Trophoblast cell (in vitro differentiated cells and primary cell): Measurements from ENCODE around the gene STARD5.

Experiments
- DNase-seq, 2 donors: peaks; one replicate each; pipeline ENCODE4 v3.0.0-alpha.2; 2016
- H2AFZ ChIP-seq: 2 replicates; pipeline ENCODE4 v1.6.1; 2013; ENCODE audit warnings: low read length, moderate library complexity, mild to moderate bottlenecking; ENCODE audit not compliant: insufficient read depth, poor library complexity
- H2AK5ac ChIP-seq: 2 replicates; pipeline ENCODE4 v1.6.1; 2013; ENCODE audit warnings: mild to moderate bottlenecking, low read length
- H2BK120ac ChIP-seq: 2 replicates; pipeline ENCODE4 v1.6.1; 2013; ENCODE audit warnings: low read length, mild to moderate bottlenecking, moderate library complexity; ENCODE audit not compliant: insufficient read depth, poor library complexity
- H2BK12ac ChIP-seq: 2 replicates; pipeline ENCODE4 v1.6.1; 2013; ENCODE audit warnings: mild to moderate bottlenecking, low read length, moderate library complexity
- H2BK5ac ChIP-seq: 2 replicates; pipeline ENCODE4 v1.6.1; 2013; ENCODE audit warnings: low read length, low read depth, moderate library complexity, mild to moderate bottlenecking; ENCODE audit not compliant: poor library complexity
- H3K14ac ChIP-seq: 2 replicates; pipeline ENCODE4 v1.6.1; 2013; ENCODE audit warnings: mild to moderate bottlenecking, low read length
- H3K18ac ChIP-seq: 2 replicates; pipeline ENCODE4 v1.6.1; 2013; ENCODE audit warnings: mild to moderate bottlenecking, low read length
- H3K23ac ChIP-seq: 2 replicates; pipeline ENCODE4 v1.6.1; 2013; ENCODE audit warnings: low read length
- H3K27ac ChIP-seq: 2 replicates; pipeline ENCODE4 v1.5.1; 2013; ENCODE audit warnings: low read depth, mild to moderate bottlenecking, inconsistent platforms, low read length, moderate library complexity
- H3K27me3 ChIP-seq: 2 replicates; pipeline ENCODE4 v1.6.1; 2013; ENCODE audit warnings: inconsistent platforms, mild to moderate bottlenecking, low read length, moderate library complexity; ENCODE audit not compliant: insufficient read depth
- H3K36me3 ChIP-seq, 2 experiments: 1 replicate in 1 of 2; 2 replicates in 1 of 2; pipeline ENCODE4 v1.6.1; 2013; ENCODE audit warnings: low read length in 2 of 2, mild to moderate bottlenecking in 2 of 2, moderate library complexity in 1 of 2; ENCODE audit not compliant: insufficient read depth in 2 of 2, control insufficient read depth in 1 of 2
- H3K4ac ChIP-seq: 2 replicates; pipeline ENCODE4 v1.6.1; 2013; ENCODE audit warnings: low read depth, mild to moderate bottlenecking, low read length, moderate library complexity
- H3K4me1 ChIP-seq, 2 experiments: 1 replicate in 1 of 2; 2 replicates in 1 of 2; pipeline ENCODE4 v1.6.1; 2013; ENCODE audit warnings: low read length in 2 of 2, mild to moderate bottlenecking in 2 of 2, moderate library complexity in 1 of 2; ENCODE audit not compliant: insufficient read depth in 2 of 2, control insufficient read depth in 1 of 2
- H3K4me2 ChIP-seq: 2 replicates; pipeline ENCODE4 v1.6.1; 2013; ENCODE audit warnings: inconsistent platforms, mild to moderate bottlenecking, low read length, moderate library complexity
- H3K4me3 ChIP-seq: 2 replicates; pipeline ENCODE4 v1.5.1; 2013; ENCODE audit warnings: mild to moderate bottlenecking, low read depth, low read length, inconsistent platforms
- H3K79me1 ChIP-seq: one replicate; pipeline ENCODE4 v1.6.1; 2013; ENCODE audit warnings: low read length
- H3K79me2 ChIP-seq: 2 replicates; pipeline ENCODE4 v1.6.1; 2013; ENCODE audit warnings: low read length, mild to moderate bottlenecking; ENCODE audit not compliant: control insufficient read depth, insufficient read depth, poor library complexity
- H3K9ac ChIP-seq: 2 replicates; pipeline ENCODE4 v1.6.1; 2013; ENCODE audit warnings: mild to moderate bottlenecking, low read length
- H3K9me3 ChIP-seq: 2 replicates; pipeline ENCODE4 v1.6.1; 2013; ENCODE audit warnings: low read depth, mild to moderate bottlenecking, control low read depth, inconsistent platforms, low read length; ENCODE audit not compliant: insufficient read depth
- H4K12ac ChIP-seq: 2 replicates; pipeline ENCODE4 v1.6.1; 2013; ENCODE audit warnings: low read depth, mild to moderate bottlenecking, low read length, moderate library complexity
- H4K8ac ChIP-seq: 2 replicates; pipeline ENCODE4 v1.6.1; 2013; ENCODE audit warnings: low read depth, mild to moderate bottlenecking, low read length, moderate library complexity
- H4K91ac ChIP-seq: one replicate; pipeline ENCODE4 v1.6.1; 2013; ENCODE audit warnings: low read depth, mild to moderate bottlenecking, low read length, moderate library complexity
- WGBS: extraction: QIAGEN DNeasy Blood & Tissue Kit; methylation state at CpG from one replicate; pipeline ENCODE4 v1.1.7; 2013; ENCODE audit warnings: missing lambda C conversion rate; ENCODE audit not compliant: insufficient read length, insufficient coverage; ENCODE audit errors: extremely low coverage; 5-methylcytosine and 5-hydroxymethylcytosine counted together

The STARD5 gene

DNA sequence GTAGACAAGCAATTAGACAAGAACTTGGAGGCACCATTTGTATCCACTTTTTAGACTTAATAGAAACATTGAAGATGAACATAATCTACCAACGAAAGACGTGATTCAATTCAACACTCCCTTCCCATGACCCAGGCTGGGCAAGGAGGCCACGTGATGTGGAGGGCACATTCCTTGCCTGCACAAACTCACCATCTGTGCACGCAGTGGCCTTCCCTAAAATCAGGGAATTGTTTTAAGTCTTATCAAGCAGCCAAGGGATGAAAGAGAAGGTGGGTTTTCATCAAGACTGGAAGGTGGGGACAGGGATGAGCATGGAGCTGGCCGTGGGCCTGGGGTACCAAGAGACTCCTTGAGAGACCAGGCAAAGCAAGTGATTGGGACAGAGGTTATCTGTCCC, 13.5 kb downstream of the STARD5 start:
- no peaks in the 10 kb centered on the region for H3K27me3 ChIP-seq
- no peak overlapping the region for H3K14ac ChIP-seq
- H3K23ac ChIP-seq, result no peak overlapping the region
- no peak overlapping the region for H3K18ac ChIP-seq
- H3K4me2 ChIP-seq, result no peak overlapping the region
- no peak overlapping the region for H4K8ac ChIP-seq
- H2BK12ac ChIP-seq, result no peak overlapping the region
- H3K4ac ChIP-seq, result no peak overlapping the region
- no peak overlapping the region for H4K91ac ChIP-seq
- no peak overlapping the region for H2AFZ ChIP-seq
- no peak overlapping the region for H3K9ac ChIP-seq
- H3K4me1 ChIP-seq, result peaks cover 2 to 6% of the 10 kb centered on the region in 2 experiments
- no peak overlapping the region for H4K12ac ChIP-seq
- WGBS, result no CpG with 5 or more reads among the region's 5 CpGs
- peaks cover 4 to 5% of the 10 kb centered on the region in 2 experiments for H3K36me3 ChIP-seq
- no peak overlapping the region for H2BK5ac ChIP-seq
- H3K79me2 ChIP-seq, result no peaks in the 10 kb centered on the region
- no peak overlapping the region for H3K27ac ChIP-seq
- H3K9me3 ChIP-seq, result no peaks in the 10 kb centered on the region
- no peak overlapping the region for H2AK5ac ChIP-seq
- H3K79me1 ChIP-seq, result no peaks in the 10 kb centered on the region
- no peak for DNase-seq
- no peak overlapping the region for H2BK120ac ChIP-seq
- no peak overlapping the region for H3K4me3 ChIP-seq

DNA sequence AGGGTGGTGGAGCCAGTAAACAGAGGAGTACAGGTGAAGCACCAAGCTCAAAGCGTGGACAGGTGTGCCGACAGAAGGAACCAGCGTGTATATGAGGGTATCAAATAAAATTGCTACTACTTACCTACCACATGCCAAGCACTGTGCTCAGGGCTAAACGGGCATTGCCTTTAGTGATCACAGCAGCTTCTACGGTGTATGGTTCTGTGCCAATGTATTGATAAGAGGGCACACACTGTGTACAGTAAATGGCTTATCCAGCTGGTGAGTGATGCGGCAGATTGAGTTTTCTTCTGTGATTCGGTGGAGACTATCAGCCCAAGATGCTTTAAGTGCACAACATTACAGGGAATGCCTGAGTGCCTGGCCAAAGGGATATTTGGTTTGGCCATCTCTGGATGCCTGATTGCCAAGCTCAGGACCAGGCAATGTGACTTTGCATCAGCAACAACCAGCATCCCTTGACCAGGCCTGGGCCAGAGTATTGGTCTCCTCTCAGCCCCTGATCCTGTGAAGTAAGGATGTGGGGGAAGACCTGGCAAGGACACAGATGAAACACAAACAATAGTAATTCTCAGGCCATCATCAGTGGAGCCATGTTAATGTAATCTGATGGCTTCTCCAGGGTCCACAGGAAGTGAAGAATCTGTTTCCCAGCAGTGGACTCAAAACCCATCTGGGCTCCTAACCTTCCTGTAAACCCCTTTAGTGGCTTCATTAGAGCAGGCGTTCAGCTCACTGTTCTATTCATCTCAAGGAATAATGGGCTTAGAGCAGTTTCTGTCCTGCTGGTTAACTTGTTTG, 14.1 kb downstream of the STARD5 start:
- Histone ChIP-seq H4K8ac (no peak overlapping the region), H2BK5ac (no peak overlapping the region), H3K4ac (no peak overlapping the region), H3K4me2 (no peak overlapping the region), H3K27me3 (no peaks in the 10 kb centered on the region), H2BK12ac (no peak overlapping the region), H3K23ac (no peak overlapping the region), H4K91ac (no peak overlapping the region), H3K18ac (no peak overlapping the region), H2AK5ac (no peak overlapping the region), H3K4me1 (peaks cover 2 to 6% of the 10 kb centered on the region in 2 experiments), H2BK120ac (no peak overlapping the region), H3K14ac (no peak overlapping the region), H3K79me2 (no peaks in the 10 kb centered on the region), H3K36me3 (peaks cover 4 to 5% of the 10 kb centered on the region in 2 experiments), H3K4me3 (no peak overlapping the region), H3K9me3 (no peaks in the 10 kb centered on the region), H3K27ac (no peak overlapping the region), H3K9ac (no peak overlapping the region), H2AFZ (no peak overlapping the region), H4K12ac (no peak overlapping the region), H3K79me1 (no peaks in the 10 kb centered on the region)
- DNase-seq, result no peak
- no CpG with 5 or more reads among the region's 8 CpGs for WGBS

DNA sequence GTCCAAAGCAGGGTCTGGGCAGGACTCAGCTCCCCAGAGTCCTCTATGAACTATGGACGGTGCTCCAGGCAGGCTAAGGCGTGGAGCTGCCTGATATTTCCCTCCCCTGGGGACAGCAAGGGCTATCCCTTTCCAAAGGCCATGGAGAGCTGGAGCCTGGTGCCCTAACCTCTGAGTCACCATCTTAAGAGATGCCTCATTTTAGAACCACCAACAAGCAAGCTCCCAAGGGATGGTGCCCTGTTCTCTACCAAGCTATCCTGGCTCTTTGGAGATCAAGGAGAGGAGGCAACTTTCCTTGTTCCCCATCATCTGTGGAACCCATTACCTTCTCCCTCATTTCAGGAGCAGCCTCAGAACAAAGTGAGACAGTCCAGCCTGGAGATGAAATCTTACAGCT, 15.7 kb downstream of the STARD5 start:
- Histone ChIP-seq H3K4me3 (no peak overlapping the region), H3K79me1 (no peaks in the 10 kb centered on the region), H2BK5ac (no peak overlapping the region), H4K12ac (no peak overlapping the region), H3K4me2 (no peak overlapping the region), H3K14ac (no peak overlapping the region), H3K27me3 (no peaks in the 10 kb centered on the region), H4K8ac (no peak overlapping the region), H3K9ac (no peak overlapping the region), H3K4me1 (peaks cover 6 to 11% of the 10 kb centered on the region in 2 experiments), H3K9me3 (no peaks in the 10 kb centered on the region), H2BK12ac (no peak overlapping the region), H2AK5ac (no peak overlapping the region), H3K18ac (no peak overlapping the region), H4K91ac (no peak overlapping the region), H3K36me3 (peaks cover 4 to 5% of the 10 kb centered on the region in 2 experiments), H3K4ac (no peak overlapping the region), H2AFZ (no peak overlapping the region), H2BK120ac (no peak overlapping the region), H3K27ac (no peak overlapping the region), H3K79me2 (no peaks in the 10 kb centered on the region), H3K23ac (no peak overlapping the region)
- WGBS, result no CpG with 5 or more reads among the region's 2 CpGs
- no peak for DNase-seq

DNA sequence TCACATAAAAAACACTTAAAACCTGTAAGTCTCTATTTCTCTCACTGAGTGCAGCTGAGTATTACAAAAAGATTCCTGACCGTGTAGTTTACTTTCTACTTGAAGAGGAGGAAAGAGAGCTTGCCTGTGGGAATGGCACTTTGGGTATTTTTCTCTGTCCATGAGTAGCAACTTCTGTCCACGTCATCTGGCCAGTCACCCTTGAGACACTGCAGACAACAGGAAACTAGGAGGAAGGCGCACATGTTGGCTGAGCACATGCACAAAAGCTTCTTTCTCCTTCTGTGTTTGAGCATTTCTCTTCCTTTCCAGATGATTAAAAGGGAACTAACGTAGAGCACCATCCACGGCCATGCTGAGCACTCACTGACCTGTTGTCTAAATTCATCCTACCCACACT, 19.7 kb downstream of the STARD5 start:
- Histone ChIP-seq H2BK120ac (no peak overlapping the region), H3K27me3 (no peaks in the 10 kb centered on the region), H3K79me1 (no peaks in the 10 kb centered on the region), H4K8ac (no peak overlapping the region), H4K91ac (no peak overlapping the region), H3K23ac (no peak overlapping the region), H3K18ac (no peak overlapping the region), H3K4ac (no peak overlapping the region), H2AK5ac (no peak overlapping the region), H3K27ac (peak overlapping the region; percentile 8), H3K4me3 (no peak overlapping the region), H3K9me3 (no peaks in the 10 kb centered on the region), H2BK12ac (no peak overlapping the region), H3K79me2 (no peaks in the 10 kb centered on the region), H3K14ac (no peak overlapping the region), H2BK5ac (no peak overlapping the region), H3K4me2 (no peak overlapping the region), H3K36me3 (no peaks in the 10 kb centered on the region), H2AFZ (no peak overlapping the region), H3K4me1 (peaks cover 5 to 8% of the 10 kb centered on the region in 2 experiments), H3K9ac (no peak overlapping the region), H4K12ac (no peak overlapping the region)
- no CpG with 5 or more reads among the region's 5 CpGs for WGBS
- DNase-seq, result peak; percentile 79 to 88
